ENCODE measurements around the gene RGS12. TPM values are rescaled to one million over a fixed set of nuclear protein-coding genes. Genes with fewer than 3 reads are reported as not detected.
A peak's percentile ranks its signal among the peaks of the same experiment; 100 is the strongest.

The RGS12 gene, protein sequence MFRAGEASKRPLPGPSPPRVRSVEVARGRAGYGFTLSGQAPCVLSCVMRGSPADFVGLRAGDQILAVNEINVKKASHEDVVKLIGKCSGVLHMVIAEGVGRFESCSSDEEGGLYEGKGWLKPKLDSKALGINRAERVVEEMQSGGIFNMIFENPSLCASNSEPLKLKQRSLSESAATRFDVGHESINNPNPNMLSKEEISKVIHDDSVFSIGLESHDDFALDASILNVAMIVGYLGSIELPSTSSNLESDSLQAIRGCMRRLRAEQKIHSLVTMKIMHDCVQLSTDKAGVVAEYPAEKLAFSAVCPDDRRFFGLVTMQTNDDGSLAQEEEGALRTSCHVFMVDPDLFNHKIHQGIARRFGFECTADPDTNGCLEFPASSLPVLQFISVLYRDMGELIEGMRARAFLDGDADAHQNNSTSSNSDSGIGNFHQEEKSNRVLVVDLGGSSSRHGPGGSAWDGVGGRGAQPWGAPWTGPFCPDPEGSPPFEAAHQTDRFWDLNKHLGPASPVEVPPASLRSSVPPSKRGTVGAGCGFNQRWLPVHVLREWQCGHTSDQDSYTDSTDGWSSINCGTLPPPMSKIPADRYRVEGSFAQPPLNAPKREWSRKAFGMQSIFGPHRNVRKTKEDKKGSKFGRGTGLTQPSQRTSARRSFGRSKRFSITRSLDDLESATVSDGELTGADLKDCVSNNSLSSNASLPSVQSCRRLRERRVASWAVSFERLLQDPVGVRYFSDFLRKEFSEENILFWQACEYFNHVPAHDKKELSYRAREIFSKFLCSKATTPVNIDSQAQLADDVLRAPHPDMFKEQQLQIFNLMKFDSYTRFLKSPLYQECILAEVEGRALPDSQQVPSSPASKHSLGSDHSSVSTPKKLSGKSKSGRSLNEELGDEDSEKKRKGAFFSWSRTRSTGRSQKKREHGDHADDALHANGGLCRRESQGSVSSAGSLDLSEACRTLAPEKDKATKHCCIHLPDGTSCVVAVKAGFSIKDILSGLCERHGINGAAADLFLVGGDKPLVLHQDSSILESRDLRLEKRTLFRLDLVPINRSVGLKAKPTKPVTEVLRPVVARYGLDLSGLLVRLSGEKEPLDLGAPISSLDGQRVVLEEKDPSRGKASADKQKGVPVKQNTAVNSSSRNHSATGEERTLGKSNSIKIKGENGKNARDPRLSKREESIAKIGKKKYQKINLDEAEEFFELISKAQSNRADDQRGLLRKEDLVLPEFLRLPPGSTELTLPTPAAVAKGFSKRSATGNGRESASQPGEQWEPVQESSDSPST (N-terminal part only)
- total RNA-seq (2021) (36.6 and 37.1 TPM in 2 replicates), Bru-seq, nascent RNA (percentile 61 among the genes with signal in this experiment), BruChase-seq, experiment 1, labeled RNA remaining after a 2-hour chase (percentile 60 among the genes with signal in this experiment), BruChase-seq, experiment 2, labeled RNA remaining after a 6-hour chase (percentile 64 among the genes with signal in this experiment)
- long read RNA-seq, partial matches to known transcripts = 2 of 13 reads
- long read RNA-seq, other reads (novel, unspliced or antisense) = 11 of 13 reads

DNA sequence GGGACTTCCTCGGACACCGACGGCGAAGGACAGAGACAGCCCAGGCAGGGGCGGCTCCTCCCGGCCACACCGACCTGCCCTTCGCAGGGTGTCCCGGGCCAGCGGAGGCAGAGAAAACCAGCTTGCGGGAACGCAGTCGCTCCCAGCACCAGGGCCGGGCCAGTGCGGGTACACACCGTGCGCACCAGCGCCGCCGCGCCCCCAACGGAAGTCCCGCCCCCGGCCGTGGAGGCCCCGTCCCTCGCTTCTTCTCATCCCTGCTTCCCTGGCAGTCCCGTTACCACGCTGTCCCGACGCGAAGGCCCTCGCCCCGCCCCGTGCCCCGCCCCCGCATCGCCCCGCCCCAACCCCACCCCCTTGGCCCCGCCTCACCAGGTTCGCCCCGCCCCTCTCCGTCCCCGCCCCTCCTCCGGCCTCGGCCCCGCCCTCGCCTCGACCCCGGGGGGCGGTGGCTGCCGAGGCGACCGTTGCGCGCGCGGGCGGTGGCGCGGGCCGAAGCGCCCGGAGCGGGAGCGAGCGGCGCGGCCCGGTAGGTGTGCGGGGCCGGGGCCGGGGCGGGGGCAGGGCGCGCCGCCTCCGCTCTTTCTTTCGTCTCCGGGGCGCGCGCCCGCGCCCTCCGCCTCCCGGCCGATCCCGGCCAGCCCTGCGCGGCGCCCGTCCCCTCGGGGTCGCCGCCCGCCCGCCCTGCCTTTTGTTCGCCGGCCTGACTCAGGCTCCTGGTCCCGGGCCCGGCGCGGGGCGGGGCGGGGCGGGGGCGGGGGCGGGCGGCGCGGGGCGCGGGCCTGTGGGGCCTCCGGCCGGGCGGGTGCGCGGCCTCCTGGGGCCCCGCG is at the start of gene RGS12:
TSS of gene RGS12 (plus strand) at position 451 of the 830 bp plus-strand sequence. CDS start 23,150 bp downstream, outside the sequence.
- Histone ChIP-seq H3K27me3 (ENCODE audit: insufficient read depth, low read depth) (no peaks in the 10 kb centered on the region), H4K20me1 (ENCODE audit: insufficient read depth) (no peaks in the 10 kb centered on the region), H3K36me3 (ENCODE audit: low read depth) (no peaks in the 10 kb centered on the region), H2AFZ (peak within 1 kb of the TSS; percentile 83), H3K4me2 (peak within 1 kb of the TSS; percentile 93), H3K9me2 (ENCODE audit: insufficient read depth) (no peaks in the 10 kb centered on the region), H3K79me2 (ENCODE audit: low read depth) (no peaks in the 10 kb centered on the region), H3K9me3 (ENCODE audit: insufficient read depth, low read depth) (no peaks in the 10 kb centered on the region), H3K4me1 (replicated peaks; ENCODE audit: insufficient read depth) (peaks cover 9% of the 10 kb centered on the region), H3F3A (ENCODE audit: insufficient read depth, low read depth) (peaks cover 12% of the 10 kb centered on the region), H3K4me3 (peak within 1 kb of the TSS; percentile 78), H3K27ac (peak within 1 kb of the TSS; percentile 46)
- intact Hi-C loops (cut with micrococcal nuclease; ENCODE audit: unreplicated experiment) = loop anchor here (10.0 kb wide), 1 partner anchor 192 kb away; no protein-coding TSS in a partner anchor
- no TSS peak for BruUV-seq (replicated peaks)
- no peak for TF ChIP-seq EZH2 (IDR thresholded peaks at IDR 0.05; ENCODE audit: low read depth)
- TF ChIP-seq, protein P1, sequence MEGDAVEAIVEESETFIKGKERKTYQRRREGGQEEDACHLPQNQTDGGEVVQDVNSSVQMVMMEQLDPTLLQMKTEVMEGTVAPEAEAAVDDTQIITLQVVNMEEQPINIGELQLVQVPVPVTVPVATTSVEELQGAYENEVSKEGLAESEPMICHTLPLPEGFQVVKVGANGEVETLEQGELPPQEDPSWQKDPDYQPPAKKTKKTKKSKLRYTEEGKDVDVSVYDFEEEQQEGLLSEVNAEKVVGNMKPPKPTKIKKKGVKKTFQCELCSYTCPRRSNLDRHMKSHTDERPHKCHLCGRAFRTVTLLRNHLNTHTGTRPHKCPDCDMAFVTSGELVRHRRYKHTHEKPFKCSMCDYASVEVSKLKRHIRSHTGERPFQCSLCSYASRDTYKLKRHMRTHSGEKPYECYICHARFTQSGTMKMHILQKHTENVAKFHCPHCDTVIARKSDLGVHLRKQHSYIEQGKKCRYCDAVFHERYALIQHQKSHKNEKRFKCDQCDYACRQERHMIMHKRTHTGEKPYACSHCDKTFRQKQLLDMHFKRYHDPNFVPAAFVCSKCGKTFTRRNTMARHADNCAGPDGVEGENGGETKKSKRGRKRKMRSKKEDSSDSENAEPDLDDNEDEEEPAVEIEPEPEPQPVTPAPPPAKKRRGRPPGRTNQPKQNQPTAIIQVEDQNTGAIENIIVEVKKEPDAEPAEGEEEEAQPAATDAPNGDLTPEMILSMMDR (conservative IDR thresholded peaks at IDR 0.05) = no peak
- CTCF ChIA-PET = no interaction called here
- DNase-seq = peak; percentile 74 to 95
- POLR2A ChIA-PET (ENCODE audit: unreplicated experiment) = no interaction called here

DNA sequence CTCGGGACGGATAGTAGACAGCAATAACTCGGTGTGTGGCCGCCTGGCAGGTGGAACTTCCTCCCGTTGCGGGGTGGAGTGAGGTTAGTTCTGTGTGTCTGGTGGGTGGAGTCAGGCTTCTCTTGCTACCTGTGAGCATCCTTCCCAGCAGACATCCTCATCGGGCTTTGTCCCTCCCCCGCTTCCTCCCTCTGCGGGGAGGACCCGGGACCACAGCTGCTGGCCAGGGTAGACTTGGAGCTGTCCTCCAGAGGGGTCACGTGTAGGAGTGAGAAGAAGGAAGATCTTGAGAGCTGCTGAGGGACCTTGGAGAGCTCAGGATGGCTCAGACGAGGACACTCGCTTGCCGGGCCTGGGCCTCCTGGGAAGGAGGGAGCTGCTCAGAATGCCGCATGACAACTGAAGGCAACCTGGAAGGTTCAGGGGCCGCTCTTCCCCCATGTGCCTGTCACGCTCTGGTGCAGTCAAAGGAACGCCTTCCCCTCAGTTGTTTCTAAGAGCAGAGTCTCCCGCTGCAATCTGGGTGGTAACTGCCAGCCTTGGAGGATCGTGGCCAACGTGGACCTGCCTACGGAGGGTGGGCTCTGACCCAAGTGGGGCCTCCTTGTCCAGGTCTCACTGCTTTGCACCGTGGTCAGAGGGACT is 49.6 kb upstream of the RGS12 start:
- TF ChIP-seq, protein P1 (conservative IDR thresholded peaks at IDR 0.05) = no peak
- no peak for TF ChIP-seq EZH2 (IDR thresholded peaks at IDR 0.05; ENCODE audit: low read depth)
- ChIA-PET CTCF (no interaction called here), POLR2A (ENCODE audit: unreplicated experiment) (no interaction called here)
- H3F3A ChIP-seq (ENCODE audit: insufficient read depth, low read depth) = no peaks in the 10 kb centered on the region
- H3K27me3 ChIP-seq (ENCODE audit: insufficient read depth, low read depth) = no peaks in the 10 kb centered on the region
- H4K20me1 ChIP-seq (ENCODE audit: insufficient read depth) = no peaks in the 10 kb centered on the region
- H3K27ac ChIP-seq = no peak overlapping the region
- BruUV-seq (replicated peaks) = no TSS peak
- DNase-seq = no peak
- no peak overlapping the region for H3K4me3 ChIP-seq
- no peaks in the 10 kb centered on the region for H3K79me2 ChIP-seq (ENCODE audit: low read depth)
- H2AFZ ChIP-seq = no peak overlapping the region
- H3K9me3 ChIP-seq (ENCODE audit: insufficient read depth, low read depth) = no peaks in the 10 kb centered on the region
- H3K4me1 ChIP-seq (replicated peaks; ENCODE audit: insufficient read depth) = no peaks in the 10 kb centered on the region
- H3K4me2 ChIP-seq = no peak overlapping the region
- intact Hi-C loops (cut with micrococcal nuclease; ENCODE audit: unreplicated experiment) = no loop called here
- no peaks in the 10 kb centered on the region for H3K9me2 ChIP-seq (ENCODE audit: insufficient read depth)
- H3K36me3 ChIP-seq (ENCODE audit: low read depth) = no peaks in the 10 kb centered on the region

All from PC-9 (cell line).